Loucy (cell line): Measurements from ENCODE around the gene XXYLT1.

Source experiments
- H2AFZ ChIP-seq: fragments of 200-600 bp; sonication (generic); 2 replicates; pipeline ENCODE4 v1.6.0; 2016; ENCODE audit warnings: antibody characterized with exemption, mild to moderate bottlenecking, low read length, moderate library complexity
- H3F3A ChIP-seq: fragments of 200-600 bp; 2 replicates; pipeline ENCODE4 v1.6.0; 2016; ENCODE audit warnings: antibody characterized with exemption, low read depth, mild to moderate bottlenecking
- H3K27me3 ChIP-seq: fragments of 200-600 bp; sonication (generic); 2 replicates; pipeline ENCODE4 v1.6.1; 2014; ENCODE audit warnings: low read length, mild to moderate bottlenecking; ENCODE audit not compliant: insufficient read depth, poor library complexity, severe bottlenecking
- H3K36me3 ChIP-seq: fragments of 200-600 bp; sonication (generic); 2 replicates; pipeline ENCODE4 v1.6.1; 2016; ENCODE audit warnings: low read length; ENCODE audit not compliant: insufficient read depth
- H3K4me1 ChIP-seq: fragments of 200-600 bp; sonication (generic); 2 replicates; pipeline ENCODE4 v1.5.1; 2014; ENCODE audit warnings: low read length, mild to moderate bottlenecking; ENCODE audit not compliant: insufficient read depth, poor library complexity, severe bottlenecking
- H3K4me2 ChIP-seq: fragments of 200-600 bp; sonication (generic); 2 replicates; pipeline ENCODE4 v1.6.0; 2014; ENCODE audit warnings: antibody characterized with exemption, low read length, low read depth, mild to moderate bottlenecking; ENCODE audit not compliant: poor library complexity, severe bottlenecking
- H3K4me3 ChIP-seq: fragments of 200-600 bp; sonication (generic); 2 replicates; pipeline ENCODE4 v1.5.1; 2014; ENCODE audit warnings: low read length, mild to moderate bottlenecking, mixed read lengths; ENCODE audit not compliant: poor library complexity, severe bottlenecking
- H3K79me2 ChIP-seq: fragments of 200-600 bp; sonication (generic); 2 replicates; pipeline ENCODE4 v1.6.1; 2014; ENCODE audit warnings: low read length; ENCODE audit not compliant: insufficient read depth
- H3K9ac ChIP-seq: fragments of 200-600 bp; sonication (generic); 2 replicates; pipeline ENCODE4 v1.6.0; 2014; ENCODE audit warnings: mild to moderate bottlenecking, low read depth, low read length, moderate library complexity; ENCODE audit not compliant: poor library complexity, severe bottlenecking
- H3K9me2 ChIP-seq: fragments of 200-600 bp; sonication (generic); replicated peaks from 2 replicates; pipeline ENCODE4 v1.6.1; 2016; ENCODE audit warnings: low read depth, low read length, mixed read lengths
- H3K9me3 ChIP-seq: fragments of 200-600 bp; sonication (generic); 2 replicates; pipeline ENCODE4 v1.6.1; 2014; ENCODE audit warnings: mild to moderate bottlenecking, antibody characterized with exemption, low read length, low read depth; ENCODE audit not compliant: insufficient read depth
- H4K20me1 ChIP-seq: fragments of 200-600 bp; sonication (generic); 2 replicates; pipeline ENCODE4 v1.6.0; 2014; ENCODE audit warnings: antibody characterized with exemption, low read length, mild to moderate bottlenecking; ENCODE audit not compliant: insufficient read depth, poor library complexity, severe bottlenecking
- CTCF ChIP-seq: fragments of 200-600 bp; sonication (generic); conservative IDR thresholded peaks from 2 replicates; pipeline ENCODE4 v1.5.1; 2014; ENCODE audit warnings: mild to moderate bottlenecking, antibody characterized with exemption, low read length
- EZH2phosphoT487 ChIP-seq: fragments of 200-600 bp; IDR thresholded peaks from 2 replicates; pipeline ENCODE4 v1.6.1; 2018; ENCODE audit warnings: antibody characterized with exemption, mild to moderate bottlenecking, moderate library complexity, borderline replicate concordance

XXYLT1 gene

GRCh38 chr3:195113048-195113447 lies 157.9 kb downstream of the XXYLT1 start:
- no peaks in the 10 kb centered on the region for H3K9me3 ChIP-seq
- no peak overlapping the region for H3K4me3 ChIP-seq
- H4K20me1 ChIP-seq, result no peaks in the 10 kb centered on the region
- H2AFZ ChIP-seq, result no peak overlapping the region
- H3F3A ChIP-seq, result peaks cover 5% of the 10 kb centered on the region; the same call in 1 of the 2 replicates
- no peak overlapping the region for H3K9ac ChIP-seq
- no peaks in the 10 kb centered on the region for H3K9me2 ChIP-seq
- H3K4me2 ChIP-seq, result no peak overlapping the region
- H3K27me3 ChIP-seq, result no peaks in the 10 kb centered on the region
- H3K36me3 ChIP-seq, result peaks cover 37% of the 10 kb centered on the region; the same call in 1 of the 2 replicates
- H3K79me2 ChIP-seq, result peaks cover 74% of the 10 kb centered on the region
- TF ChIP-seq CTCF, result no peak
- TF ChIP-seq EZH2phosphoT487, result no peak
- H3K4me1 ChIP-seq, result peaks cover 37% of the 10 kb centered on the region

GRCh38 chr3:195112361-195112791 lies 158.6 kb downstream of the XXYLT1 start:
- no peak overlapping the region for H3K4me2 ChIP-seq
- H3K9me2 ChIP-seq, result no peaks in the 10 kb centered on the region
- H3K27me3 ChIP-seq, result no peaks in the 10 kb centered on the region
- H2AFZ ChIP-seq, result no peak overlapping the region
- peaks cover 79% of the 10 kb centered on the region for H3K79me2 ChIP-seq
- no peak overlapping the region for H3K4me3 ChIP-seq
- no peak overlapping the region for H3K9ac ChIP-seq
- H3K4me1 ChIP-seq, result peaks cover 36% of the 10 kb centered on the region
- H3F3A ChIP-seq, result peaks cover under 1% of the 10 kb centered on the region; the same call in 1 of the 2 replicates
- peaks cover 37% of the 10 kb centered on the region; the same call in 1 of the 2 replicates for H3K36me3 ChIP-seq
- H4K20me1 ChIP-seq, result no peaks in the 10 kb centered on the region
- TF ChIP-seq CTCF (no peak), EZH2phosphoT487 (no peak)
- H3K9me3 ChIP-seq, result no peaks in the 10 kb centered on the region

DNA sequence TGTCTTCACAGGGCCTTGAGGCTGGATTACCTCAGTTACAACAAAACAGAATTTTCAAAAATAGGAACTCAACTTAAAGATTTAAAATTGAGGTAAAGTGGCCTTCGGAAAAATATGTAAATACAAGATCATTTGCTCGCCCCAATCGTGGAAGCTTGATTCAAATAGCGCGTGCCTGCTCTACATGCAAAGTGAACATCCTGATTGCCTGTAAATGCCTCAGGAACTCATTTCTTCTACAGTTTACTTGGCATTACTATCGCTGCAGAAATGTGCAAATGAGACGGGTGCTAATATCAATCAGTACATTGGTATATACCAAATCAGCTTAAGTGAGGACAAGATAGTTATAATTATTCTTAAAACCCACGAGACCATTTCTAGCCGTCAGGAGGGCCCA lies 159.2 kb downstream of the XXYLT1 start:
- Histone ChIP-seq H3K9me3 (no peaks in the 10 kb centered on the region), H4K20me1 (no peaks in the 10 kb centered on the region), H3K9ac (no peak overlapping the region), H3K9me2 (no peaks in the 10 kb centered on the region), H3K79me2 (peaks cover 75% of the 10 kb centered on the region), H2AFZ (no peak overlapping the region), H3K36me3 (peaks cover 37% of the 10 kb centered on the region; the same call in 1 of the 2 replicates), H3K4me1 (peaks cover 30% of the 10 kb centered on the region), H3F3A (no peaks in the 10 kb centered on the region; the same call in 1 of the 2 replicates), H3K27me3 (no peaks in the 10 kb centered on the region), H3K4me2 (no peak overlapping the region), H3K4me3 (no peak overlapping the region)
- TF ChIP-seq CTCF (no peak), EZH2phosphoT487 (no peak)
